Keratinocyte (primary cell): ENCODE data around the gene ABTB1. TPM values are rescaled to one million over a fixed set of nuclear protein-coding genes. Genes with fewer than 3 reads are reported as not detected.

Source experiments
- DNase-seq: peaks from one replicate; pipeline ENCODE4 v3.0.0-alpha.2; 2011; ENCODE audit warnings: low read depth, missing footprints, low spot score
- FAIRE-seq: peaks from 2 replicates; lab custom pipeline; 2011; peaks lifted over from hg19 to GRCh38; lab: Jason Lieb, UNC
- H2AFZ ChIP-seq: 2 replicates; pipeline ENCODE4 v1.6.0; 2012; ENCODE audit warnings: low read length, control low read depth, inconsistent platforms; ENCODE audit not compliant: control insufficient read depth
- H3K27ac ChIP-seq: 2 replicates; pipeline ENCODE4 v1.5.1; 2011; ENCODE audit warnings: low read length; ENCODE audit not compliant: control insufficient read depth, insufficient read depth
- H3K27me3 ChIP-seq: 3 replicates; pipeline ENCODE4 v1.6.0; 2011; ENCODE audit warnings: low read length; ENCODE audit not compliant: control insufficient read depth, insufficient read depth; ENCODE audit errors: extremely low read depth
- H3K36me3 ChIP-seq, 2 experiments: 2 replicates in 1 of 2; 3 replicates in 1 of 2; pipeline ENCODE4 v1.5.1; 2011; ENCODE audit warnings: low read length in 2 of 2, mild to moderate bottlenecking in 1 of 2; ENCODE audit not compliant: control insufficient read depth in 2 of 2, insufficient read depth in 2 of 2; ENCODE audit errors: extremely low read depth in 1 of 2
- H3K4me1 ChIP-seq: 3 replicates; pipeline ENCODE4 v1.5.1; 2011; ENCODE audit warnings: low read length; ENCODE audit not compliant: control insufficient read depth, insufficient read depth; ENCODE audit errors: extremely low read depth
- H3K4me2 ChIP-seq: 3 replicates; pipeline ENCODE4 v1.6.0; 2011; ENCODE audit warnings: low read depth, low read length; ENCODE audit not compliant: control insufficient read depth, insufficient read depth; ENCODE audit errors: extremely low read depth
- H3K4me3 ChIP-seq, 3 experiments: fragments of 200-600 bp in 1 of 3; sonication (generic) in 1 of 3; 2 replicates in 2 of 3; 3 replicates in 1 of 3; pipeline ENCODE4 v1.5.1; 2011 to 2016; ENCODE audit warnings: low read length in 3 of 3, mild to moderate bottlenecking in 3 of 3, control low read depth in 2 of 3, inconsistent platforms in 1 of 3, low read depth in 1 of 3, mixed read lengths in 1 of 3, mixed run types in 1 of 3, moderate library complexity in 1 of 3; ENCODE audit not compliant: control insufficient read depth in 2 of 3, insufficient read depth in 2 of 3; ENCODE audit errors: extremely low read depth in 1 of 3
- H3K79me2 ChIP-seq: 2 replicates; pipeline ENCODE4 v1.6.0; 2012; ENCODE audit warnings: low read length; ENCODE audit not compliant: control insufficient read depth, insufficient read depth
- H3K9ac ChIP-seq: 3 replicates; pipeline ENCODE4 v1.6.0; 2011; ENCODE audit warnings: low read length; ENCODE audit not compliant: control insufficient read depth, insufficient read depth; ENCODE audit errors: extremely low read depth
- H3K9me1 ChIP-seq: 3 replicates; pipeline ENCODE4 v1.6.0; 2011; ENCODE audit warnings: low read length; ENCODE audit not compliant: control insufficient read depth, insufficient read depth; ENCODE audit errors: extremely low read depth
- H3K9me3 ChIP-seq: 2 replicates; pipeline ENCODE4 v1.5.1; 2012; ENCODE audit warnings: low read depth, low read length; ENCODE audit not compliant: control insufficient read depth
- H4K20me1 ChIP-seq: 3 replicates; pipeline ENCODE4 v1.6.0; 2011; ENCODE audit warnings: low read length; ENCODE audit not compliant: control insufficient read depth, insufficient read depth; ENCODE audit errors: extremely low read depth
- CTCF ChIP-seq, 3 experiments: IDR thresholded peaks in 1 of 3; conservative IDR thresholded peaks in 1 of 3; optimal IDR thresholded peaks in 1 of 3; 2 replicates in 2 of 3; 3 replicates in 1 of 3; pipeline versions ENCODE3 to v1.5.1; 2011; ENCODE audit warnings: low read length in 3 of 3, mild to moderate bottlenecking in 3 of 3, moderate library complexity in 2 of 3, control low read depth in 1 of 3, inconsistent platforms in 1 of 3; ENCODE audit not compliant: insufficient read depth in 2 of 3; ENCODE audit errors: extremely low read depth in 1 of 3
- EZH2 ChIP-seq: IDR thresholded peaks from one replicate; pipeline ENCODE4 v1.6.1; 2012; ENCODE audit warnings: inconsistent platforms, mild to moderate bottlenecking, low read length, moderate library complexity
- dilution Hi-C: fragments of 300-500 bp; cut with MboI; formaldehyde crosslinking; loops from one replicate; pipeline ENCODE4 v1.7.0; 2020; ENCODE audit warnings: low sequenced_read_pairs; ENCODE audit not compliant: extremely low pct_ligation_motif_present
- polyA plus RNA-seq, 5 experiments: library from polyadenylated mRNA; depleted of rRNA in 3 of 5; stranded (reverse) in 3 of 5; stranded (forward) in 1 of 5; unstranded in 1 of 5; fragments of >200 nt; gene quantifications; 1 replicate in 1 of 5; 2 replicates in 3 of 5; 3 replicates in 1 of 5; pipeline versions ENCODE4 v1.2.1 to v1.2.3, GENCODE V29; 2011 to 2012; ENCODE audit warnings: missing spikeins in 2 of 5, low read depth in 1 of 5, low replicate concordance in 1 of 5

ABTB1 gene
- polyA plus RNA-seq, 1 donor (not counting 4 experiments of a cell fraction or from before 2014, with no cell fraction given), result 11.6 TPM

GRCh38 chr3:127651516-127652172 is 21.1 kb upstream of the ABTB1 start:
- Histone ChIP-seq H3K9ac (no peak overlapping the region), H3K4me1 (peaks cover 5% of the 10 kb centered on the region), H3K27me3 (no peaks in the 10 kb centered on the region), H3K27ac (no peak overlapping the region), H3K9me1 (no peaks in the 10 kb centered on the region), H3K79me2 (no peaks in the 10 kb centered on the region), H3K4me2 (no peak overlapping the region), H3K36me3 (no peaks in the 10 kb centered on the region), H4K20me1 (no peaks in the 10 kb centered on the region), H2AFZ (no peak overlapping the region), H3K9me3 (no peaks in the 10 kb centered on the region), H3K4me3 (no peak overlapping the region)
- FAIRE-seq, result no peak
- no peak for DNase-seq
- TF ChIP-seq EZH2, result no peak
- TF ChIP-seq CTCF (optimal IDR thresholded peaks at IDR 0.05 in 1 of 3, IDR thresholded peaks at IDR 0.05 in 1 of 3, conservative IDR thresholded peaks at IDR 0.05 in 1 of 3; ENCODE audit: extremely low read depth in 1 of 3, insufficient read depth in 2 of 3, low read length in 3 of 3), result no peak
- dilution Hi-C loops, result no loop called here

GRCh38 chr3:127652246-127652995 is 20.3 kb upstream of the ABTB1 start:
- H3K27me3 ChIP-seq, result no peaks in the 10 kb centered on the region
- no peak overlapping the region for H2AFZ ChIP-seq
- no peak overlapping the region for H3K4me3 ChIP-seq
- TF ChIP-seq CTCF (optimal IDR thresholded peaks at IDR 0.05 in 1 of 3, IDR thresholded peaks at IDR 0.05 in 1 of 3, conservative IDR thresholded peaks at IDR 0.05 in 1 of 3; ENCODE audit: extremely low read depth in 1 of 3, insufficient read depth in 2 of 3, low read length in 3 of 3) (peak; percentile 76 to 90 (median 85)), EZH2 (no peak)
- H3K36me3 ChIP-seq, result no peaks in the 10 kb centered on the region
- H3K27ac ChIP-seq, result no peak overlapping the region
- DNase-seq (no peak), FAIRE-seq (peak; percentile 34)
- H3K4me1 ChIP-seq, result peaks cover 4% of the 10 kb centered on the region
- no peak overlapping the region for H3K4me2 ChIP-seq
- H3K9ac ChIP-seq, result no peak overlapping the region
- H3K79me2 ChIP-seq, result no peaks in the 10 kb centered on the region
- no peaks in the 10 kb centered on the region for H3K9me3 ChIP-seq
- no peaks in the 10 kb centered on the region for H3K9me1 ChIP-seq
- no peaks in the 10 kb centered on the region for H4K20me1 ChIP-seq
- dilution Hi-C loops, result no loop called here
